A172 (cell line): ENCODE results near the gene CFP. TPM values are rescaled to one million over a fixed set of nuclear protein-coding genes. Genes with fewer than 3 reads are reported as not detected.
"Not testable (repeated sequence)": the region's sequence is repeated elsewhere in the genome, so short reads cannot be mapped to it uniquely, and the experiment has no call there.

Experiments
- DNase-seq: peaks from one replicate; pipeline ENCODE4 v3.0.0-alpha.2; 2015; ENCODE audit warnings: low spot score
- total RNA-seq: library from RNA; depleted of rRNA; stranded (reverse); fragments of >200 nt; shearing (Covaris generic); gene quantifications from 2 replicates; pipeline ENCODE4 v1.2.3, GENCODE V29; 2014; rRNA removed

CFP gene
- 0.05 and 0.43 TPM in 2 replicates for total RNA-seq

- DNase-seq: no peak
These were observed at the start of gene CFP for GRCh38 chrX:47629419-47630200. TSS of gene CFP (minus strand) at chrX:47629930. CDS start at chrX:47629844, 86 bp downstream.

- DNase-seq: not testable (repeated sequence)
These were observed 46.5 kb upstream of the CFP start for GRCh38 chrX:47675959-47676859.

DNA sequence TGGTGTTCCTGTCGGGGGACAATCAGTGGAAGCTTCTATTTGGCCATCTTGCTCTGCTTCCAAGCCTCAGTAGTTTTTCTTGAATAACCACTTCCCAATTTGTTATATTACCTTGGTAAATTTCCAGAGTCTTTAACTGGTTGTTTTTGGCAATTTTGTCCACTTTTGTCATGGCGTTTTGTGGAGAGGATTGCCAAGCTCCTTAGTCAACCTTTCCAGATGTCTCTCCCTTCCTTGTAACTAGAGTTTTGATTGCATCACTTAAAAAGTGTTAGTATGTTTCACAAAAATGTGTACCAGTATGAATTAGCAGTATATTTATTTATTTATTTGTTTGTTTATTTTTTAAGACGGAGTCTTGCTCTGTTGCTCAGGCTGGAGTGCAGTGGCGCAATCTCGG, 45.0 kb upstream of the CFP start:
- no peak for DNase-seq

GRCh38 chrX:47665797-47666196, 36.1 kb upstream of the CFP start:
- DNase-seq: not testable (repeated sequence)

GRCh38 chrX:47664737-47665136, 35.0 kb upstream of the CFP start:
- no peak for DNase-seq

DNA sequence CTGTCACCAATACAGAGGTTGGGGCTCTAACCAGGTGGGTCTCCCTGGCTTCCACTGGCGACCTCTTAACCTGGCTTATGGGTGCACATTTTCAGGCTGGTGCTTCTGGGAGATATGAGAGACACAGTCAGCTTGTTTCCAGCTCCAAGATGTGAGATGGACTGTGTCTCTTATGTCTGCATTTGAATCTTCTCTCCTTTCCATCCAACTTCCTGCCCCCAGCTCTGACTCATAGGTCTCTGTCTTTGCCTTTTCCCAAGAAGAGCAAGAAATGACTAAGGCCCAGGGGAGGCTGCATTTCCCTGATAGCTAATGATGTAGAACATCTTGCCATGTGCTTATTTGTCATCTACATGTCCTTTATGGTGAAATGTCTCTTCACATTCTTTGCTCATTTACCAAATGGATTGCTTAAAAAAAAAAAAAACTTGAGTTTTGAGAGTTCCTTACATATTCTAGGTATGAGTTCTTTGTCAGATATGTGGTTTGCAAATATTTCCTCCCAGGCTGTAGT, 32.5 kb upstream of the CFP start:
- DNase-seq: peak; percentile 83

DNA sequence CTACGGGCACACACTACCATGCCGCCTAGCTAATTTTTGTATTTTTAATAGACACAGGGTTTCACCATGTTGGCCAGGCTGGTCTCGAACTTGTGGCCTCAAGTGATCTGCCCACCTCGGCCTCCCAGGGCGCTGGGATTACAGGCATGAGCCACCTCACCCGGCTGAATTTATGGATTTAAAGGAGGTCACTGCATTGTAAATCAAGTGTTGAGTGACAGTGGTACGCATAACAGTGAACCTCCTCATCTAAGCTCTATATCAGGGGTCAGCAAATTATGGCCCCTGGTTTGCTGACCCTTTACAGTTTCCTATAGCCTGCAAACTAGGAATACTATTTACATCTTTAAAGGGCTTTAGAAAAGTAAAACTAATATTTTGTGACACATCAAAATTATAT, 31.8 kb upstream of the CFP start:
- DNase-seq: no peak

GRCh38 chrX:47659421-47659726, 29.6 kb upstream of the CFP start:
- no peak for DNase-seq

- DNase-seq: peak; percentile 91
These were observed 29.1 kb upstream of the CFP start, which contains the start of gene UXT for GRCh38 chrX:47658684-47659420. TSS of gene UXT (minus strand) at chrX:47659180. CDS start at chrX:47658927, 253 bp downstream.

DNA sequence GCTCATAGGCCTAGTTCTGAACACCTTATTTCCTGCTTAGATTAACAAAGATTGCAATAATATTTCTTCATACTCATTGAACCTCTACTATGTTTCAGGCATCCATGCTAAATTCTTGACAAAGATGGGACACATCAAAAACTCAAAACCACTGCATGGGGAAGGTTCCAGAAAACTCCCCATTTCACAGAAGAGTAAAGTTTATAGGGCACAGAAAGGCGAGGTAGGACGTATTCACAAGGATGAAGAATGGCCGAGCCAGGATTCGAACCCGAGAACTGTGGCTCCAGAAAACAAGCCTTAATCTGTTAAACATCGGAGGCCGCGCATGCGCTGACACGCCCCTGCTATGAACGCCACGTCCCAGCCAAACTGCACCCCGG, 28.6 kb upstream of the CFP start:
- no peak for DNase-seq

GRCh38 chrX:47651043-47651905, 21.5 kb upstream of the CFP start:
- DNase-seq: no peak

DNA sequence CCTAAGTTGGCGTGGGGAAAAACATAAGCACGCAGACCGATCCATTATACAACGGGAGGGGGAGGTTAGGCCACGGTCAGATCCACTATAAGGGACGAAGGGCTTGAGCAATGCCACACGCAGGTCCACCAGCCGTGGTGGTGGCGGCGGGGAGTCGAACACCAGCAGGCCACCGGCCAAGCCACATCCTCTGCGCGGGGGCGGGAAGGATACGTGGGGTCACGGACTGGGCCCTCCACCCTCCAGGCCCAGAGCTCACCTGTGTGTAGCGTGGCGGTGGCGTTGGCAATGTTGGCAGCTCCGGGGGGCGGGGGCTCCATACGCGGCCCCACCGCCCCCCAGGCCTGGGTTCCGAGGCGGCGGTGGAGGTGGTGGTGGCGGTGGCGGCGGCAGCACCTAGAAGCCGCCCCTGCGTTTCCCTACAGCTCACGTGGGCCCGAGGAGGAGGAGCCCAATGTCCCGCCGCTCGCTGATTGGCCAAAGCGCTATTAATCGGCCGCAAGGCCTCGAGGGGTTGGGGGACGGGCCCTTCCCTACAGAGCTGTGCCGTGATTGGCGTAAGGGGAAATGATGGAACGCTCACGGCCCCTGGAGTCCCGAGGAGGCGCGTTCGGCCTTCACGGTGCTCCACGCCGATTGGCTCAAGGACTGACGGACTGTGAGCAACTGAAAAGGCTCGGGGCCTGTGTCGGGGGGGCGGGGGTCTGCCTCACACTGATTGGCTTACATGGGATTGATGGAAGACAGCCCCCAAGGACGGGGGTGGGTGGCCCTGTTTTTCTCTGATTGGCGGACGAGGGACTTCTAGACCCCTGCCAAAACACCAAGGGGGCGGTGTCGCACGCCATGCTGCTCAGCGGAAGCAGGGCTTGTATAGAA, 20.7 kb upstream of the CFP start, which contains the start of gene ELK1:
Gene ELK1, minus strand, starts transcription at position 400 of the 879 bp plus-strand sequence. CDS start 9,122 bp downstream, outside the sequence.
- peak; percentile 94 for DNase-seq

GRCh38 chrX:47649781-47650163, 20.0 kb upstream of the CFP start:
- no peak for DNase-seq

DNA sequence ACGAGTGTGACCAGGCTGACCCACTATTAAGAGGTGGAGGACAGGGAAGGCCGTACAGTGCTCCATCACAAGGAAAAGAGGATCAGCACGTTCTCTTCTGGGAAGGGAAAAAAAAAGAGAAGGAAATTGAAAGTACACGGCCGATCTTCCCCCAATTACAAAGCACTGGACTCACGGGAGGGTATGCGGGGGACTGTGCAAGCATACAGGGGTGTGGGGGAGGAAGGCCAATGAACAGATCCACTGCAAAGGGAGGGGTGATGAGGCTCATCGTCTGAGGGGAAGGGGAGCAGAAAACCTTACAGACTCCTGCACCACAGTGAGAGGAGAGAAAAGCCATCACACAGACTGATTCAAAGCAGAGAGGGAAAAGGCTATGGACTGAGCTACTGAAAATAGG, 19.5 kb upstream of the CFP start:
- no peak for DNase-seq

- DNase-seq: no peak
These were observed 18.6 kb upstream of the CFP start for GRCh38 chrX:47648376-47648775.

- no peak for DNase-seq
These were observed 16.9 kb upstream of the CFP start for GRCh38 chrX:47646636-47647035.

GRCh38 chrX:47645530-47645929, 15.8 kb upstream of the CFP start:
- DNase-seq: no peak

DNA sequence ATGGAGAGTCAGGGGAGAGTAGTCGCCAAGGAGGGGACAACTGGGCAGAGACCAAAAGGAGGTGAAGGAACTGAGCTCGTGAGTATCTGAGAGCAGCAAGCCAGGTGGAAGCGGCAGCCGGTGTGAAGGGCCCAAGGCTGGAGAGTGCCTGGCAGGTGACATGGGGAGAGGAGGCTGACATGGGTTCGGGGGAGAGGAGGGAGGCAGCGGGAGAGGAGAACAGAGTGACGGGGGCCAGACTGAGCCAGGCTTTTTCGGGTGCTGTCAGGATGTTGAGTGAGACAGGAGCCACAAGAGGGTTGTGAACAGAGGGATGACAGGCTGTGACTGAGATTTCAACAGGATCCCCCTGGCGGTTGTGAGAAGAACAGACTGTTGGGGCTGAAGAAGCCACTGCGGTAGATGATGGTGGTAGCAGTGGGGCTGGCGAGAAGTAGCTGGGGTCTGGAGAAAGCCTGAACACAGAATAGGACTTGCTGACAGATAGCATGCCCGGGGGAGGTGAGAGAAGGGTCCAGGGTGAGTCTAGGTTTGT, 14.9 kb upstream of the CFP start:
- no peak for DNase-seq

DNA sequence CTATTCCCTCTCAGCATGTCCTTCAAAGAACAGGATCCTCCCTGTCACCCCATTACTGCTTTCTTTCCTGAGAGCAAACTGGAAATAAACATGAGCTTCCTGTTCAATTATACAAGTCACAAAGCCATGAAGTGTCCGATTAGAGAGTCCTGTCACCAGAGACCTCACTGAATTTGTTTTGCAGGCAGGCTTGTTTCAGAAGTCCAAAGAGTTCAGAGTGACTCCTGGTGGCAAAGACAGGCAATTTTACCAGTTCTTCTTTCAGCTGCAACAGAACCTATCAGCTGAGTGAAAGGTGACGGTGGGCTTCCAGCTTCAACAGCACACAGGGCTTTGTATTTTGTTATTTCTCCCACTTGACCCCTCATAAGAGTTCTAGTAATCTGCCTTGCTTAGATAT, 14.2 kb upstream of the CFP start:
- no peak for DNase-seq

DNA sequence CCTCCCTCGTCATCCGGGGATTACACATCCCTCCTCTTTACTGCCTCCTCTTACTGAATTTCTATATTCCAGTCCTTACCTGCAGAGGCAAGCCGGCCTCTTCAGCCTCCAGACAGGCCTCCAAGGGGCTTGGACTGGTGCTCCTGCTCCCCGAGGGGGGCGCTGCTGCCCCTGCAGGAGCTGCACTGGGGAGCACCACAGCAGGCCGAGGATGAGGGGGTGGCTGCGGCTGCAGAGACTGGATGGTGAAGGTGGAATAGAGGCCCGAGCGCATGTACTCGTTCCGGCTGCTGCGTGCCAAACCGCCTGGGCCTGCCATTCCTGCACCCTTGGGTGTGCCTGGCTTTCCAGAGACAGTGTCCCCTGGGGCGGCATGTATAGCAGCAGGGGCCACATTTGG, 9.1 kb upstream of the CFP start:
- DNase-seq: no peak
